Stimulated activated CD4-positive, alpha-beta T cell treated with anti-CD3 and anti-CD28 coated beads, Interleukin-12 subunit alpha, Interleukin-12 subunit beta, amount 100 ng/mL, for 48 hours (primary cell): ENCODE data around the gene GANAB.
"Not testable (repeated sequence)": the region's sequence is repeated elsewhere in the genome, so short reads cannot be mapped to it uniquely, and the experiment has no call there.

Experiments
- DNase-seq, 3 donors: peaks; one replicate each; pipeline ENCODE4 v3.0.0-alpha.2; 2020; ENCODE audit warnings: low read depth in 2 of 3, low spot score in 1 of 3

The GANAB gene

GRCh38 chr11:62667460-62667859 lies 21.0 kb upstream of the GANAB start:
- no peak for DNase-seq

DNA sequence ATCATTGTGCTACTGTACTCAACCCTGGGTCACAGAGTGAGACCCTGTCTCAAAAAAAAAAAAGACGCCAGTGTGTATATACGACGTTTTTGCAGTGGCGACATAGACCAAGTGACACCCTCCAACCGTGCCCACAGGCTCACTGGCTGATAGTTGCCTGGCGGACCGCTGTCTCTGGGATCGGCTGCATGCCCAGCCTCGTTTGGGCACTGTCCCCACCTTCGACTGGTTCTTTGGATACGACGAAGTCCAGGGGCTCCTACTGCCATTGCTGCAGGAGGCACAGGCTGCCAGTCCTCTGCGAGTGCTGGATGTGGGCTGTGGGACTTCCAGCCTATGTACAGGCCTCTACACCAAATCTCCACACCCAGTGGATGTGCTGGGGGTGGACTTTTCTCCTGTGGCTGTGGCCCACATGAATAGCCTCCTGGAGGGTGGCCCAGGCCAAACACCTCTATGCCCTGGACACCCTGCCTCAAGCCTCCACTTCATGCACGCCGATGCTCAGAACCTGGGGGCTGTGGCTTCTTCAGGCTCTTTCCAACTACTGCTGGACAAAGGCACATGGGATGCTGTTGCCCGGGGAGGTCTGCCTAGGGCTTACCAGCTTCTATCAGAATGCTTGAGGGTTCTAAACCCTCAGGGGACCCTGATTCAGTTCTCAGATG lies 20.0 kb upstream of the GANAB start:
- DNase-seq, result no peak

DNA sequence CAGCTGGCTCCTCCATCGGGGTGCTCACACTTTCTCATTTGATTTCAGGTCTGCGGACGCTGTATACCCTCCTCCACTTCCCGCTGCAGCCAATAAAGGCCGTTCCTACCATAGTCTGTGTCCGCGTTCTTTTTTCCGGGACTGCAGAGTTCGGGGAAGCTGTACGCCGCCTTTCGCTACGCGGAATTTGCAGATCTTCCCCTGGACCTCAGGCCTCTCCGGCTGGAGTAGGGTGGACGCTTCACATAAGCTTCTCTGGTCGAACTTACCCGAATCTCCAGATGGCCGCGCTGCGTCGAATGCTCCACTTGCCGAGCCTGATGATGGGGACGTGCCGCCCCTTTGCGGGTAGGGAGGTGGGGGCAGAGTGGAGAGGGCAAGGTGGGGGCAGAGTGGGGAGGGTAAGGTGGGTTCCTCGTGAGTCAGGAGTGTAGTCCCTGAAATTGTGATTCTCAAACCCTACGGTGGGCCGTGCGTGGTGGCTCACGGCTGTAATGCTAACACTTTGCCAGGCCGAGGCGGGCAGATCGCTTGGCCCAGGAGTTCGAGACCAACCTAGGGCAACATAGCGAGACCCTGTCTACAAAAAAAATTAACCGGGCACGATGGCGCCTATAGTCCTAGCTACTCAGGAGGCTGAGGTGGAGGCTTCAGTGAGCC lies 19.3 kb upstream of the GANAB start:
- DNase-seq, result peak in 1 of 3 donors; percentile 38

DNA sequence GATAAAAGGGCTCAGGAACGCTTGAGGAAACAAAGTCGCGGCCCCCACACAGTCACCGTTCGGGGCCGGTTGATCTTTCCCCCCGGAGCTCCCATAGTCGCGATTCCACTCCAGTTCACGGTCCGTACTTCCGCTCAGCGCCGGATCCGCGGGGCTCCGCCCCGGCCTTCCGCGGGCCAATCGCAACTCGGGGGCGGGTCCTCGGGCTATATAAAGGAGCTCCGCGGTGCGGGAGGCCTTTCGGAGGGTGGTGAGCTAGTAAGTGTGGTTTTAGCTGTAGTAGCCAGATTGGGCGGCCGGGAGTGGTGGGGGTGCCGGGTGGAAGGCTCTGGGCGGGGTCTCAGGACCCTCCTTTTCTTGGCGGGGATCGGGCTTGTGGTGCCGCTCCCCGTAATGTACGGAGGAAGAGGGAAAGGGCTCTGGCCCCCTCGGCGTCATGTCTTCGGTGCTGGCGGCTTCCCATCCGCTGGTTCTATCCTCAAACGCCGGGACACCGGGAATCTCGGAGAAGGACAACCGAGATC lies 18.7 kb upstream of the GANAB start, which contains the start of the genes C11orf98 and CSKMT:
Gene C11orf98 (minus strand): TSS at position 136 of the 524 bp plus-strand sequence. CDS start 41 bp downstream, at position 95.
Gene CSKMT (plus strand): TSS at position 238 of the 524 bp plus-strand sequence. CDS start 568 bp downstream, outside the sequence.
- peak; percentile 94 to 98 (median 95) for DNase-seq

GRCh38 chr11:62664405-62665074 lies 18.1 kb upstream of the GANAB start:
- peak in 1 of 3 donors; percentile 40 for DNase-seq

- DNase-seq, result no peak
These were observed 10.5 kb upstream of the GANAB start for GRCh38 chr11:62656796-62657429.

GRCh38 chr11:62654297-62654696 lies 7.9 kb upstream of the GANAB start:
- DNase-seq, result no peak

- no peak for DNase-seq
These were observed 6.0 kb upstream of the GANAB start for GRCh38 chr11:62652161-62653006.

DNA sequence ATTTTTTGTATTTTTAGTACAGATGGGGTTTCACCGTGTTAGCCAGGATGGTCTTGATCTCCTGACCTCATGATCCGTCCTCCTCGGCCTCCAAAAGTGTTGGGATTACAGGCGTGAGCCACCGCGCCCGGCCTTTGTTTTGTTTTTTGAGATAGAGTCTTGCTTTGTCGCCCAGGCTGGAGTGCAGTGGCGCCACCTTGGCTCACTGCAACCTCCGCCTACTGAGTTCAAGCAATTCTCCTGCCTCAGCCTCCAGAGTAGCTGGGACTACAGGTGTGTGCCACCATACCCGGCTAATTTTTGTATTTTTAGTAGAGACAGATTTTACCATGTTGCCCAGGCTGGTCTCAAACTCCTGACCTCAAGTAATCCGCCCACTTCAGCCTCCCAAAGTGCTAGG lies 3.9 kb upstream of the GANAB start:
- not testable (repeated sequence) for DNase-seq

- no peak for DNase-seq
These were observed 3.1 kb upstream of the GANAB start for GRCh38 chr11:62649486-62649885.

DNA sequence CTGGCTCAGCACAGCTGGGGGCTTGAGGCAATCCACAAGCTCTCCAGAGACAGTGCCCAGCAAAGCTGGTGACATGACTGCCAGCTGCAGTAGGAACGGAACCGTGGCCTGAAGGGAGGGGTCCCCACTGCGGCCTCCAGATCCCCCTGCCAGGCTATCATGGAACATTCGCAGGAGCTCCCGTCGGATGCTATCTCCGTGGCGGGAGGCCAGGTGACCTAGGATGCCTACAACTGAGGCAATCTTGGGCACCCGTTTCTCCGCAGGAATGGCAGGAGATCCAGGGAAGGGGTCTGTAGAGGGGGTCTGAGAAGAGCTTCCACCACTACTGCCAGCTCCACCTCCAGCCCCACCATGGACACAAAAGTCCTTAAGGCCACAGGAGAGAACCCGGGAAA lies 2.6 kb upstream of the GANAB start:
- no peak for DNase-seq

DNA sequence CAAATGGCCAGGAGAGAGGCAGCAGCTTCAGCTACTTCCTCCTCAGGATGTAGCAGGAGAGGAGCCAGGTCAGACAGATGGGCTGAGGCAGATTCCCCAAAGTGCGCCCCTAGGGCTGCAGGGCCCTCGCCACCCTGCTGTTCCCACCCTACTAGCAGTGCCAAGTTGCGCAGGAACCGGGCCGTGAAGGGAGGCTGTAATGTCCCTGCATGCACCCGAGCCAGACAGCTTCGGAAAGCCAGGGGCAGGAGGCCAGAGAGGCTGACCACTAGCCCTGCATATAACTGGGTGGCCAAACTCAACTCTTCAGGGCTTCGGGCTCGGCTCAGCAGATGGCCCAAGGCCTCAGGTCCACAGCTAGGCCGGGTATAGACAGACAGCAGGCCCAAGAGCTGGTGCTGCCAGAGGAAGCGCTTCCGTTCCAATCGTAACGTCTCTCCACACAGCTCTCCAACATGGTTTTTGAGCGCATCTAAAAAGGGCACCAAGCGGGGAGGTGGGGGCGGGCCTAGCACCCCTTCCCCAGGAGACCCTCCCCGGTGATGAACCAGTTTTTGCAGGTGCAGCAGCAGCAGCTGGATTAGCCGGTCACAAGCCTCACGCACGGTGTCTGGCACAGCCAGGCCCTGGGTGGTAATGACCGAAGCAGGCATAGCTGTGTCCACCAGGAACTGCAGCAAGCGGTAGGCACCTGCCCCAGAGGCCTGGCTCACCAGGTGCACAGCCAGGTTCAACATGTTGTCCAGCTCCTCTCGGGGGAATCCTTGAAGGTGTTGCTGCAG lies 2.0 kb upstream of the GANAB start:
- no peak for DNase-seq

- no peak for DNase-seq
These were observed 1.2 kb upstream of the GANAB start for GRCh38 chr11:62647609-62648005.

- DNase-seq, result no peak
These were observed 604 bp upstream of the GANAB start for GRCh38 chr11:62646825-62647608.

DNA sequence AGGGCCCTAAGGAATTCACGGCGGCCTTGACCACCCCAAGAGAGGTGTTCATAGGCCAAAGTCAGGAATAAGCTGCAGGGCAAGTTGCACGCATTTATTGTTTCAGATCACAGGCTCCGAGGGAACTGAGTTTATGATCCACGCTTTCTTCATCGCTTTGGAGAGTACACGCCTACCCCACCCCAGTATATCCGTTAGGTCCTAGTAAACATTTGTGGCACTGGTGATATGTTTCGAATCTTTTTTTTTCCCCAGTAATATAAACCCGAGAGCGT lies 805 bp downstream of the GANAB start:
- DNase-seq, result no peak

- DNase-seq, result no peak
These were observed 2.2 kb downstream of the GANAB start for GRCh38 chr11:62644220-62644619.

GRCh38 chr11:62632492-62632891 lies 13.9 kb downstream of the GANAB start:
- DNase-seq, result no peak

DNA sequence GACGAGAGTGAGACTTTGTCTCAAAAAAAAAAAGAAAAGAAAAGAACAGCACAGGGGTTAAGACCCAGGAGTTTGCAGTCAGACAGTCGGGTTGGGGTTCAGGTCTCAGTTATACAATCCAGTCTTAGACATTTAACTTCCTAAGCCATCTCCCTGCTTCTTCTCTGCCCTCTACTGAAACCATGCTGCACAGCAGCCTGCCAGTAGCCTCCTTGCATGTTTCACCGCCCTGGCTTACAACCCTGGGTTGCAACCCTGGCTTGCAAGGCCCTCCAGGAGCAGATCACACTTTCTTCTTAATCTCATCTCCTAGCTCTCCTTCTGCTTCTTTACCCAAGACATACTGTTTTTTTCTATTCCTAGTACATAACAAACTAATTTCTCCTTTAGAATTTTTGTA lies 18.7 kb downstream of the GANAB start:
- DNase-seq, result no peak

DNA sequence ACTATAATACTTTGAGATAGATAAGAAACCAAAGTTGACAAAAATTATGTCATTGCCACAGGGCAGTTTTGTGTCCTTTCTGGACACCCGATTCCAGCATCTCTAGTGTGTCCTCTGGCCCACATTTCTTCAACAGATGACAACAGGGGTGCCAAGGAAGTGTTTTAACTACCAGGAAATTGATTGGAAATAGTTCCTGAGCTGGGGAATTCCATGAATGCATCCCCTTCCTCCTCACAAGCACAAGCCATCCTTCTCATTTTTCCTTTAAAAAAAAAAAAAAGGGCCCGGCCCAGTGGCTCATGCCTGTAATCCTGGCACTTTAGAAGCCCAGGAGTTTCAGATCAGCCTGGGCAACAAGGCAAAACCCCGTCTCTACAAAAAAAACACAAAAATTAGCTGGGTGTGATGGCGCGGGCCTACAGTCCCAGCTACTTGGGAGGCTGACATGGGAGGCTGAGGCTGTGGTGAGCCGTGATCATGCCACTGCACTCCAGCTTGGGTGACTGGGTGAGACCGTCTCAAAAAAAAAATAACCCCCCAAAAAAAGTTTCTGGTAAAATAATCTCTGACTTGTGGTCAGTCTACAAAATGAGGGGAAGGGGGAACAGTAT lies 23.8 kb downstream of the GANAB start:
- DNase-seq, result no peak
